Common myeloid progenitor, CD34-positive (primary cell): ENCODE measurements around the gene UNC13D.

Experiments
- CTCF ChIA-PET: fragments of 350-600 bp; sonication (Branson Sonifier 250); formaldehyde crosslinking; loops from one replicate; lab custom pipeline; 2021; ENCODE audit warnings: antibody characterized with exemption; lab: Charles Lee
- POLR2A ChIA-PET: fragments of 350-600 bp; sonication (Branson Sonifier 250); formaldehyde crosslinking; loops from one replicate; lab custom pipeline; 2021; ENCODE audit warnings: antibody characterized with exemption; lab: Charles Lee
- DNase-seq, 3 donors: peaks; one replicate each; pipeline versions ENCODE4 v3.0.0 to v3.0.0-alpha.2; 2013
- H3K27ac ChIP-seq, 2 experiments: 1 replicate in 1 of 2; 2 replicates in 1 of 2; pipeline ENCODE4 v1.7.0; 2013; ENCODE audit warnings: inconsistent platforms in 2 of 2, low read length in 2 of 2, mild to moderate bottlenecking in 2 of 2, low read depth in 1 of 2, moderate library complexity in 1 of 2; ENCODE audit not compliant: severe bottlenecking in 2 of 2, insufficient read depth in 1 of 2, poor library complexity in 1 of 2
- H3K27me3 ChIP-seq, 5 experiments: replicated peaks in 2 of 5; 1 replicate in 3 of 5; 2 replicates in 2 of 5; pipeline versions ENCODE4 v1.6.1 to v1.7.0; 2013; ENCODE audit warnings: low read length in 4 of 5, mild to moderate bottlenecking in 2 of 5, moderate library complexity in 2 of 5, inconsistent platforms in 1 of 5; ENCODE audit not compliant: insufficient read depth in 5 of 5, control insufficient read depth in 4 of 5
- H3K36me3 ChIP-seq, 4 experiments: 1 replicate in 2 of 4; 2 replicates in 2 of 4; pipeline versions ENCODE4 v1.6.1 to v1.7.0; 2013; ENCODE audit warnings: low read length in 3 of 4, control low read depth in 1 of 4, mild to moderate bottlenecking in 1 of 4; ENCODE audit not compliant: control insufficient read depth in 4 of 4, insufficient read depth in 4 of 4
- H3K4me1 ChIP-seq, 4 experiments: 1 replicate in 3 of 4; 2 replicates in 1 of 4; pipeline versions ENCODE4 v1.6.1 to v1.7.1; 2013; ENCODE audit warnings: low read length in 3 of 4, mild to moderate bottlenecking in 3 of 4, control low read depth in 1 of 4, inconsistent platforms in 1 of 4, moderate library complexity in 1 of 4; ENCODE audit not compliant: control insufficient read depth in 4 of 4, insufficient read depth in 4 of 4; ENCODE audit errors: control extremely low read depth in 1 of 4
- H3K4me3 ChIP-seq, 7 experiments: 1 replicate in 4 of 7; 2 replicates in 3 of 7; pipeline versions ENCODE4 v1.5.1 to v1.7.0; 2013; ENCODE audit warnings: mild to moderate bottlenecking in 7 of 7, low read length in 6 of 7, moderate library complexity in 6 of 7, inconsistent platforms in 2 of 7, low read depth in 2 of 7, control low read depth in 1 of 7; ENCODE audit not compliant: insufficient read depth in 4 of 7, control insufficient read depth in 1 of 7; ENCODE audit errors: extremely low read depth in 1 of 7
- H3K9me3 ChIP-seq, 5 experiments: 1 replicate in 4 of 5; 2 replicates in 1 of 5; pipeline versions ENCODE4 v1.6.1 to v1.7.1; 2013; ENCODE audit warnings: low read length in 4 of 5, mild to moderate bottlenecking in 2 of 5, inconsistent platforms in 1 of 5, low read depth in 1 of 5, moderate library complexity in 1 of 5; ENCODE audit not compliant: control insufficient read depth in 4 of 5, insufficient read depth in 2 of 5; ENCODE audit errors: control extremely low read depth in 1 of 5
- WGBS: methylation state at CpG from one replicate; pipeline ENCODE4 v1.1.5; 2013; ENCODE audit not compliant: insufficient coverage; 5-methylcytosine and 5-hydroxymethylcytosine counted together

The UNC13D gene

DNA sequence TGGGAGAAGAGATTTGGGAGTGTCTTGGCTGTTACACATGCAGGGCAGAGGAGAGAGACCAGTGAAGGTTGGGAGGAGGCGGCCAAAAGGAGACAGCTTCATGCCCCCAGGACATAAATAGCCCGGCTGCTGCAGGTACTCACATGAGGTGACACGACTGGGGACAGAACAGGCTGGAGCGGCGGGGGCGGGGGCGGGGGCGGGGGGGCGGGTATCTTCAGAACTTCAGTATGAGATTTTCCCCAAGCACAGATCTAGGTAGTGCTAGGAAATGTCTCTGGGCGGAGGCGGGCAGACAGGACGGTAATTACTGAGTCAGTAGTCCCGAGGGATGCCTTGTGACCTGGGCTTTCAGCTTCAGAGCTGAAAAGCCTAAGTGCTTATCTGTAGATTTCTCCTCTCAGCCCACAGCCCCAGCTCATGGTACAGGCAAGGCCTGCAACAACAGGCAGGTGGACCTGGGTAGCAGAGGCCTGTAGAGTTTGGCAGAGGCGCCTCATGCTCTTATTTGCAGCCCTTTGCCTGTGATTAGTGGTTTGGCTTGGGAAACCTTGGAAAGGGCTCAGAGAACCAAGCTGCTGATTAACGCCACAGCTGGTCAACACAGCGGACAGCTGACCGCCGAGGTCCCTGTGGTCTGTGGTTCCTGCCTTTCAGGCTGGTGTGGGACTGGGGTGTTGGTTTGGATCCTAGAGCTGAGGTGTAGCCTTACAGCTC, 35.1 kb downstream of the UNC13D start:
- CTCF ChIA-PET: interaction anchor here (1.6 kb wide), 1 partner anchor 9 kb away, joined by 4 read pairs; no protein-coding TSS in a partner anchor
- H3K4me1 ChIP-seq: no peaks in the 10 kb centered on the region
- no peak for DNase-seq
- no peaks in the 10 kb centered on the region for H3K27me3 ChIP-seq
- POLR2A ChIA-PET: no interaction called here
- H3K36me3 ChIP-seq: peaks cover 9 to 50% (median 43%) of the 10 kb centered on the region in 4 experiments
- H3K4me3 ChIP-seq: no peak overlapping the region
- H3K9me3 ChIP-seq: no peaks in the 10 kb centered on the region
- 98% methylated on average over 12 of the region's 18 CpGs for WGBS
- peak overlapping the region in 1 of 2 experiments; percentile 39 for H3K27ac ChIP-seq

- Histone ChIP-seq H3K9me3 (no peaks in the 10 kb centered on the region), H3K27ac (no peak overlapping the region), H3K4me1 (peaks cover 0 to 5% (median 0%) of the 10 kb centered on the region in 4 experiments), H3K27me3 (no peaks in the 10 kb centered on the region), H3K4me3 (no peak overlapping the region), H3K36me3 (peaks cover 7 to 44% (median 38%) of the 10 kb centered on the region in 4 experiments)
- WGBS: 83% methylated on average over 2 of the region's 4 CpGs
- ChIA-PET CTCF (interaction anchor here (1.6 kb wide), 1 partner anchor 9 kb away, joined by 4 read pairs; no protein-coding TSS in a partner anchor), POLR2A (no interaction called here)
- DNase-seq: no peak
Measured at GRCh38 chr17:75808549-75808904, 35.7 kb downstream of the UNC13D start.

DNA sequence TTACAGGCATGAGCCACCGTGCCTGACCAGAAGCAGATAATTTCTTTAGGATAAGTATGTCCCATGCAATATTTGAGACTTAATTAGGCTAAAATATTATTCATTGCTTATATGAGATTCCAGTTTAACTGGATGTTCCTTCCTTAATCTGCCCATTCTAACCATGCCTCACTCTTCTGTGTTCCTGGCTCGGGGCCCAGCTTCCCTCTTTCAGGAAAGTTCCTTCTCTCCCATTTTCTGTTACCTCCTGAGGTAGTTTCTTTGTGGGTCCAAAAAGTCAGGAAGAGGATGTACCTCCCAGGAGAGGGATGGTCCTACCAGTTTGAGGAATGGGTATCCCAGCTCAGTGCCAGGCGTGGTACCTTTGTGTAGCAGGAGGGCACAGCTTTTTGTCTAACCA, 36.3 kb downstream of the UNC13D start:
- H3K9me3 ChIP-seq: no peaks in the 10 kb centered on the region
- no peak for DNase-seq
- peaks cover 5 to 38% (median 32%) of the 10 kb centered on the region in 4 experiments for H3K36me3 ChIP-seq
- POLR2A ChIA-PET: no interaction called here
- H3K4me1 ChIP-seq: peaks cover 0 to 7% (median 0%) of the 10 kb centered on the region in 4 experiments
- CTCF ChIA-PET: interaction anchor here (0.9 to 1.6 kb wide), 4 partner anchors 8 to 54 kb away, joined by 3 to 4 read pairs (median 4); no protein-coding TSS in a partner anchor
- no peak overlapping the region for H3K27ac ChIP-seq
- WGBS: 92% methylated on average over 2 of the region's 3 CpGs
- H3K27me3 ChIP-seq: no peaks in the 10 kb centered on the region
- no peak overlapping the region for H3K4me3 ChIP-seq

- H3K27me3 ChIP-seq: no peaks in the 10 kb centered on the region
- POLR2A ChIA-PET: interaction anchor here (0.9 kb wide), 1 partner anchor 27 kb away, joined by 3 read pairs; no protein-coding TSS in a partner anchor
- H3K9me3 ChIP-seq: no peaks in the 10 kb centered on the region
- H3K4me1 ChIP-seq: peaks cover 0 to 7% (median 0%) of the 10 kb centered on the region in 4 experiments
- H3K27ac ChIP-seq: no peak overlapping the region
- no peak for DNase-seq
- no peak overlapping the region for H3K4me3 ChIP-seq
- H3K36me3 ChIP-seq: peaks cover 2 to 34% (median 23%) of the 10 kb centered on the region in 4 experiments
- 97% methylated on average over 3 of the region's 4 CpGs for WGBS
- CTCF ChIA-PET: interaction anchor here (0.7 to 1.6 kb wide), 7 partner anchors 7 to 53 kb away, joined by 3 to 4 read pairs (median 4); partner anchors contain the start of gene GALK1
Measured at GRCh38 chr17:75806822-75807500, 37.2 kb downstream of the UNC13D start.

DNA sequence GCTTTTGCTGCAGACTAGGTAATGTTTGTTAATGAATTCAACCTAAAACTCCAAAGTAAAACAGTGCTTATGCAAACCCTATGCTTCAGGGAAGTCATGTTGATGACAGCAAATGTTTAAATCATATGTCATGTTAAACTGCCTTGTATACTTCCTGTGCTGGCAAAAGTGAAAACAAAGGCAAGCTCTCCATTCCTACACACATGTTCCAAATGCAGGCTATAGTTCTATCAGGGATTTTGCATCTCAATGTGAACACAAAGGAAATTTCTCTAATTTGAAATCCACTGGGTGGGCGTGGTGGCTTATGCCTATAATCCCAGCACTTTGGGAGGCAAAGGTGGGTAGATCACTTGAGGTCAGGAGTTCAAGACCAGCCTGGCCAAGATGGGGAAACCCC, 40.3 kb downstream of the UNC13D start:
- CTCF ChIA-PET: interaction anchor here (0.8 to 1.6 kb wide), 7 partner anchors 12 to 51 kb away, joined by 3 to 4 read pairs (median 4); partner anchors contain the start of gene WBP2
- no peaks in the 10 kb centered on the region for H3K9me3 ChIP-seq
- H3K4me3 ChIP-seq: no peak overlapping the region
- H3K4me1 ChIP-seq: peaks cover 0 to 7% (median 0%) of the 10 kb centered on the region in 4 experiments
- POLR2A ChIA-PET: interaction anchor here (1.1 kb wide), 1 partner anchor 18 kb away, joined by 3 read pairs; no protein-coding TSS in a partner anchor
- H3K27me3 ChIP-seq: no peaks in the 10 kb centered on the region
- no peak overlapping the region for H3K27ac ChIP-seq
- peaks cover 6 to 23% (median 9%) of the 10 kb centered on the region in 4 experiments for H3K36me3 ChIP-seq
- WGBS: 100% methylated on average over 1 of the region's 1 CpG
- DNase-seq: peak in 2 of 3 donors; percentile 11 to 14

GRCh38 chr17:75799402-75799801, 44.8 kb downstream of the UNC13D start:
- Histone ChIP-seq H3K4me1 (peaks cover 0 to 7% (median 0%) of the 10 kb centered on the region in 4 experiments), H3K9me3 (no peaks in the 10 kb centered on the region), H3K4me3 (no peak overlapping the region), H3K36me3 (peaks cover 13 to 35% (median 23%) of the 10 kb centered on the region in 4 experiments), H3K27ac (no peak overlapping the region), H3K27me3 (no peaks in the 10 kb centered on the region)
- CTCF ChIA-PET: interaction anchor here (0.9 to 2.7 kb wide), 9 partner anchors 9 to 211 kb away, joined by 3 to 14 read pairs (median 4); no protein-coding TSS in a partner anchor
- DNase-seq: no peak
- 95% methylated on average over 3 of the region's 4 CpGs for WGBS
- POLR2A ChIA-PET: no interaction called here
